Mesothelial cell of epicardium (in vitro differentiated cells): ENCODE data around the gene PTRH1. TPM values are rescaled to one million over a fixed set of nuclear protein-coding genes. Genes with fewer than 3 reads are reported as not detected.
"Not testable (repeated sequence)": the region's sequence is repeated elsewhere in the genome, so short reads cannot be mapped to it uniquely, and the experiment has no call there.

Experiments used
- DNase-seq, 2 experiments: peaks; one replicate each; pipeline ENCODE4 v3.0.0; 2021; ENCODE audit warnings: low spot score in 2 of 2; ENCODE audit not compliant: unreplicated experiment in 2 of 2
- H3K27ac Mint-ChIP-seq: 2 replicates; pipeline ENCODE4 v1.8.0; 2021; ENCODE audit warnings: mixed read lengths
- H3K27me3 Mint-ChIP-seq: 2 replicates; pipeline ENCODE4 v1.8.0; 2021; ENCODE audit warnings: low read depth, mixed read lengths
- H3K36me3 Mint-ChIP-seq: 2 replicates; pipeline ENCODE4 v1.8.0; 2021; ENCODE audit warnings: mixed read lengths
- H3K4me1 Mint-ChIP-seq: 2 replicates; pipeline ENCODE4 v1.8.0; 2021; ENCODE audit warnings: mixed read lengths
- H3K4me3 Mint-ChIP-seq: 2 replicates; pipeline ENCODE4 v1.8.0; 2021; ENCODE audit warnings: mild to moderate bottlenecking, moderate library complexity, mixed read lengths
- H3K9me3 Mint-ChIP-seq: 2 replicates; pipeline ENCODE4 v1.8.0; 2021; ENCODE audit warnings: mixed read lengths
- CTCF ChIP-seq: fragments of 200-600 bp; sonication (generic); IDR thresholded peaks from one replicate; pipeline ENCODE4 v1.5.0; 2021; ENCODE audit warnings: antibody characterized with exemption; ENCODE audit not compliant: unreplicated experiment
- total RNA-seq: library from RNA; stranded (reverse); gene quantifications from 3 replicates; pipeline ENCODE4 v1.2.1, GENCODE V29; 2021

The PTRH1 gene
- total RNA-seq, 1 donor from 2014 or later, result 9.5 TPM

GRCh38 chr9:127758843-127759242 is 43.4 kb upstream of the PTRH1 start:
- H3K4me1 Mint-ChIP-seq, result peaks cover 7% of the 10 kb centered on the region
- H3K27me3 Mint-ChIP-seq, result peaks cover 57% of the 10 kb centered on the region
- no peaks in the 10 kb centered on the region for H3K9me3 Mint-ChIP-seq
- no peak for DNase-seq
- no peak for TF ChIP-seq CTCF
- H3K36me3 Mint-ChIP-seq, result no peaks in the 10 kb centered on the region
- no peak overlapping the region for H3K27ac Mint-ChIP-seq
- H3K4me3 Mint-ChIP-seq, result no peak overlapping the region

DNA sequence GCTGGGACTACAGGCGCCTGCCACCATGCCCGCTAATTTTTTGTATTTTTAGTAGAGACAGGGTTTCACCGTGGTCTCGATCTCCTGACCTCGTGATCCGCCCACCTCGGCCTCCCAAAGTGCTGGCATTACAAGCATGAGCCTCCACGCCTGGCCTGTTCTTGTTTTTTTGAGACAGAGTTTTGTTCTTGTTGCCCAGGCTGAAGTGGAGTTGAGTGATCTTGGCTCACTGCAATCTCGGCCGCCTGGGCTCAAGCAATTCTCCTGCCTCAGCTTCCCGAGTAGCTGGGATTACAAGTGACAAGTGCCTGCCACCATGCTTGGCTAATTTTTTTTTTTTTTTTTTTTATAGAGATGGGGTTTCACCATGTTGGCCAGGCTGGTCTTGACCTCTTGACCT is 41.3 kb upstream of the PTRH1 start:
- peaks cover 59% of the 10 kb centered on the region for H3K27me3 Mint-ChIP-seq
- H3K4me3 Mint-ChIP-seq, H3K36me3 Mint-ChIP-seq, H3K27ac Mint-ChIP-seq, H3K4me1 Mint-ChIP-seq, H3K9me3 Mint-ChIP-seq, DNase-seq: not testable (repeated sequence)

GRCh38 chr9:127756233-127756632 is 40.8 kb upstream of the PTRH1 start:
- Mint-ChIP-seq H3K27ac (no peak overlapping the region), H3K4me3 (no peak overlapping the region), H3K27me3 (peaks cover 62% of the 10 kb centered on the region), H3K36me3 (no peaks in the 10 kb centered on the region), H3K4me1 (no peaks in the 10 kb centered on the region), H3K9me3 (no peaks in the 10 kb centered on the region)
- no peak for TF ChIP-seq CTCF
- DNase-seq, result no peak

- Mint-ChIP-seq H3K4me3 (peak overlapping the region; percentile 24), H3K4me1 (no peaks in the 10 kb centered on the region), H3K36me3 (no peaks in the 10 kb centered on the region), H3K27ac (no peak overlapping the region), H3K9me3 (no peaks in the 10 kb centered on the region), H3K27me3 (peaks cover 68% of the 10 kb centered on the region)
- TF ChIP-seq CTCF, result no peak
- DNase-seq, result no peak
Measured at GRCh38 chr9:127755061-127756060, 39.9 kb upstream of the PTRH1 start.

- Mint-ChIP-seq H3K4me3 (peak overlapping the region; percentile 4), H3K4me1 (no peaks in the 10 kb centered on the region), H3K36me3 (no peaks in the 10 kb centered on the region), H3K27ac (no peak overlapping the region), H3K9me3 (no peaks in the 10 kb centered on the region), H3K27me3 (peaks cover 70% of the 10 kb centered on the region)
- no peak for DNase-seq
- no peak for TF ChIP-seq CTCF
Measured at GRCh38 chr9:127754099-127755060, 38.9 kb upstream of the PTRH1 start.
